Measurements from ENCODE around the gene EIF4E2. TPM values are rescaled to one million over a fixed set of nuclear protein-coding genes. Genes with fewer than 3 reads are reported as not detected.
A peak's percentile ranks its signal among the peaks of the same experiment; 100 is the strongest.

The EIF4E2 gene
- total RNA-seq, 2 donors from 2014 or later = 99.5 to 109 TPM

DNA sequence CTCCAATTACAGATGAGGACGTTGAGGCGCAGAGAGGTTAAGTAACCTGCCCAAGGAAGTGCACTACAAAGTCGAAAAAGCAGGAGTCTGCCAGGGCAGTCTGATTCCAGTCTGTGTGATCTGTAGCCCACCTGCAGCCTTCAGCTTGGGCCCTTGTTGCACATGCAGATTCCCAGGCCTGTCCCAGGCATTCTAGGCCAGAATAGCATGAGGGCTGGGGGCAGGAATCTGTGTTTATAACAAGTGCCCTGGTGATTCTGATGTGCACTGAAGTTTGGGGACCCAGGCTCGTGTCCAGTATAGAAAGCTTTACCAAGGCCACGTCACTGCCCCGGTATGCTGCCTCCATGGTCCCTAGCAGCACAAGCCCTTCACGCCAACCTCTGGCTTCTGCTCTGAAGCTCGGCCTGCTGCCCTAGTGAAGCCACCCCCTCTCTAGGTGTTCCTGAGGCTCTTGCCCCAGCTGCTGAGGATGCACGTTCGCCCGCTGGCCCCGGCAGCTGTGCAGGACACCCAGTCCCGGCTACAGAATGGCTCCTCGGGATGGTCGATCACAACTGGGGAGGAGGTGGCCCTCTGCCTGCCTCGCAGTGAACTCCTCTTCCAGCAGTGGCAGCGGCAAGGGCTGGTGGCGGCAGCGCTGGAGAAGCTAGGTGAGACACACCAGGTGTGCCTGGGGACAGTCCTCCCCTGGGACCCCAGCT is 6.4 kb upstream of the EIF4E2 start:
- H3K27ac ChIP-seq = no peak overlapping the region
- H3K4me3 ChIP-seq = no peak overlapping the region
- no peak overlapping the region for H3K9ac ChIP-seq (ENCODE audit: low read depth in 2 of 2, low read length in 2 of 2)
- intact Hi-C loops (cut with DNase I) = no loop called here
- no peaks in the 10 kb centered on the region for H3K27me3 ChIP-seq
- no peak for DNase-seq
- H3K36me3 ChIP-seq = no peaks in the 10 kb centered on the region
- TF ChIP-seq, protein P1, sequence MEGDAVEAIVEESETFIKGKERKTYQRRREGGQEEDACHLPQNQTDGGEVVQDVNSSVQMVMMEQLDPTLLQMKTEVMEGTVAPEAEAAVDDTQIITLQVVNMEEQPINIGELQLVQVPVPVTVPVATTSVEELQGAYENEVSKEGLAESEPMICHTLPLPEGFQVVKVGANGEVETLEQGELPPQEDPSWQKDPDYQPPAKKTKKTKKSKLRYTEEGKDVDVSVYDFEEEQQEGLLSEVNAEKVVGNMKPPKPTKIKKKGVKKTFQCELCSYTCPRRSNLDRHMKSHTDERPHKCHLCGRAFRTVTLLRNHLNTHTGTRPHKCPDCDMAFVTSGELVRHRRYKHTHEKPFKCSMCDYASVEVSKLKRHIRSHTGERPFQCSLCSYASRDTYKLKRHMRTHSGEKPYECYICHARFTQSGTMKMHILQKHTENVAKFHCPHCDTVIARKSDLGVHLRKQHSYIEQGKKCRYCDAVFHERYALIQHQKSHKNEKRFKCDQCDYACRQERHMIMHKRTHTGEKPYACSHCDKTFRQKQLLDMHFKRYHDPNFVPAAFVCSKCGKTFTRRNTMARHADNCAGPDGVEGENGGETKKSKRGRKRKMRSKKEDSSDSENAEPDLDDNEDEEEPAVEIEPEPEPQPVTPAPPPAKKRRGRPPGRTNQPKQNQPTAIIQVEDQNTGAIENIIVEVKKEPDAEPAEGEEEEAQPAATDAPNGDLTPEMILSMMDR (IDR thresholded peaks at IDR 0.05) = no peak
- no peaks in the 10 kb centered on the region for H3K9me3 ChIP-seq
- peaks cover 3% of the 10 kb centered on the region for H3K4me1 ChIP-seq

DNA sequence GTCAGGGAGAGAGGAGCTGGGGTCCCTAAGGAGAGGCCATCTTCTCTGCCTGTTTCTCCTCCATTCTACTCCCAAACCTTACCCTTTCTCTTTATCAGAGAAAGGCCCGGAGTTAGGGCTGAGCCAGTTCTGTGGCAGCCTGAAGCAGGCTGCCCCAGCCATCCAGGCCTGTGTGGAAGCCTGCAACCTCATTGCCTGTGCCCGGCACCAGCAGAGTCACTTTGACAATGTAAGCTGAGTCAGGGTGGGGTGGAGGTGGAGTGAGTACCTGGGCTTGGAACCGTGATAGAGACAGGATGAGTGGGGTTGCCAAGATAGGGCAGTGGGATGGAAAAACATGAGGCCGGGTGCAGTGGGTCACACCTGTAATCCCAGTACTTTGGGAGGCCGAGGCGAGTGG is 5.8 kb upstream of the EIF4E2 start:
- TF ChIP-seq, protein P1 (IDR thresholded peaks at IDR 0.05) = no peak
- no peak overlapping the region for H3K27ac ChIP-seq
- H3K27me3 ChIP-seq = no peaks in the 10 kb centered on the region
- no peak for DNase-seq
- intact Hi-C loops (cut with DNase I) = no loop called here
- H3K4me1 ChIP-seq = peaks cover 3% of the 10 kb centered on the region
- H3K9ac ChIP-seq (ENCODE audit: low read depth in 2 of 2, low read length in 2 of 2) = no peak overlapping the region
- no peaks in the 10 kb centered on the region for H3K9me3 ChIP-seq
- no peaks in the 10 kb centered on the region for H3K36me3 ChIP-seq
- H3K4me3 ChIP-seq = no peak overlapping the region

DNA sequence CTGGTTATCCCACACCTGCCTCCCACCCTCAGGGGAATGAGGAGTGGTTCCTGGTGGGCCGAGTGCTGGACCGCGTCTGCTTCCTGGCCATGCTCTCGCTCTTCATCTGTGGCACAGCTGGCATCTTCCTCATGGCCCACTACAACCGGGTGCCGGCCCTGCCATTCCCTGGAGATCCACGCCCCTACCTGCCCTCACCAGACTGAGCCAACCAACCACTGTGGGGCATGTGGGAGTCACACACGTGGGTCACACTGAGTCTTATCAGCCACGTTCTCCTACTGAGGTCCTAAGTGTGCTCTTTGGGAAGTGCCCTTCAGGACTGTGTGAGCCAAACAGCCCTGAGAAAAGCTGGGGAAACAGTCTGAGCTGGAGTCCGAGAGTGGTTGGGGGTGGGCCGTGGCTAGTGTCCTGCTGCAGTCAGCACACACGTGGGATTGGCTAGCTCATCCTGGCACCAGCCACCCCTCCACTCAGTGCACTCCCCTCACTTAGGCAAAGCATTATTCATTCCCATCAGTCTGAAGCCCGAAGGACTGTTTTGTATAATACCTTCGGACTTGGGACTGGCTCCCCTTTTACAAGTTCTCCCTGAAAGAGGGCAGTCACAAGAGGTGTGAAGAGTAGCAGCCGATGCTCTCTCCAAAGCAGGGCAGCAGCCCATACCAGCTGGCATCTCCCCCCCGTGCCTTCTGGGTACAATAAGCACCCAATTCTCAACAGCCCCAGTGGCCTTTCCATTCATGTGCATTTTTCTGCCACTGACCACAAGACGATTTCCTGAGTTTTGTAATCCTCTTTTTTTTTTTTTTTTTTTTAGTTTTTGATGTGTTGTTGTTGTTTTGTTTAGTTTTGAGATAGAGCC is 4.7 kb upstream of the EIF4E2 start:
- Histone ChIP-seq H3K9ac (ENCODE audit: low read depth in 2 of 2, low read length in 2 of 2) (no peak overlapping the region), H3K27me3 (no peaks in the 10 kb centered on the region), H3K36me3 (no peaks in the 10 kb centered on the region), H3K4me3 (no peak overlapping the region), H3K27ac (no peak overlapping the region), H3K4me1 (peaks cover 3% of the 10 kb centered on the region), H3K9me3 (no peaks in the 10 kb centered on the region)
- intact Hi-C loops (cut with DNase I) = no loop called here
- TF ChIP-seq, protein P1 (IDR thresholded peaks at IDR 0.05) = no peak
- no peak for DNase-seq

DNA sequence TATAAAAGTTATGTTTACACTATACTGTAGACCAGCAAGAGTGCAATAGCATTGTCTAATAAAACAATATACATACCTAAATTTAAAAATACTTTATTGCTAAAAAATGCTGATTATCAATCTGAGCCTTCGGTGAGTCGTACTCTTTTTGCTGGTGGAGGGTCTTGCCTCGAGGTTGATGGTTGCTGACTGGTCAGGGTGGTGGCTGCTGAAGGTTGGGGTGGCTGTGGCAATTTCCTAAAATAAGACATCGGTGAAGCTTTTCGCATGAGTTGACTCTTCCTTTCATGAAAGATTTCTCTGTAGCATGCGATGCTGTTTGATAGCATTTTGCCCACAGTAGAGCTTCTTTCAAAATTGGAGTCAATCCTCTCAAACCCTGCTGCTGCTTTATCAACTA is 2.5 kb upstream of the EIF4E2 start:
- H3K27ac ChIP-seq = no peak overlapping the region
- TF ChIP-seq, protein P1 (IDR thresholded peaks at IDR 0.05) = no peak
- peaks cover 8% of the 10 kb centered on the region for H3K4me1 ChIP-seq
- no peak overlapping the region for H3K9ac ChIP-seq (ENCODE audit: low read depth in 2 of 2, low read length in 2 of 2)
- no peaks in the 10 kb centered on the region for H3K36me3 ChIP-seq
- no peak for DNase-seq
- no peak overlapping the region for H3K4me3 ChIP-seq
- no peaks in the 10 kb centered on the region for H3K27me3 ChIP-seq
- intact Hi-C loops (cut with DNase I) = no loop called here
- no peaks in the 10 kb centered on the region for H3K9me3 ChIP-seq

DNA sequence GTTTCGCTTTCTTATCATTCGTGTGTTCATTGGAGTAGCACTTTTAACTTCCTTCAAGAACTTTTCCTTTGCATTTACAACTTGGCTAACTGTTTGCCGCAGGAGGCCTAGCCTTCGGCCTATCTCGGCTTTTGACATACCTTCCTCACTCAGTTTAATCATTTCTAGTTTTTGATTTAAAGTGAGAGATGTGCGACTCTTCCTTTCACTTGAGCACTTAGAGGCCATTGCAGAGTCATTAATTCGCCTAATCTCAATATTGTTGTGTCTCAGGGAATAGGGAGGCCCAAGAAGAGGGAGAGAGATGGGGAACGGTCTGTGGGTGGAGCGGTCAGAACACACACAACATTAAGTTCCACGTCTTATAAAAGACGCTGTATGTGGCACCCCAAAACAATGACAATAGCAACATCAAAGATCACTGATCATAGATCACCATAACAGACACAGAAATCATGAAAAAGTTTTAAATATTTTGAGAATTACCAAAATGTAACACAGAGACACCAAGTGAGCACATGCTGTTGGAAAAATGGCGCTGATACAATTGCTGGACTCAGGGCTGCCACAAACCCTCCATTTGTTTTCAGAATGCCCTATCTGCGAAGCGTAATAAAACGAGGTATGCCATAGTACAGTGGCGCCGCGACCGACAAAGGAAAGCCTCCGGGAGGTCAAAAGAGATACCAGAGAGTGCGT is 685 bp upstream of the EIF4E2 start:
- Histone ChIP-seq H3K9ac (ENCODE audit: low read depth in 2 of 2, low read length in 2 of 2) (peak overlapping the region; percentile 92 to 94), H3K27ac (peak overlapping the region; percentile 98), H3K36me3 (no peaks in the 10 kb centered on the region), H3K4me1 (peaks cover 8% of the 10 kb centered on the region), H3K9me3 (no peaks in the 10 kb centered on the region), H3K4me3 (peak overlapping the region; percentile 92), H3K27me3 (no peaks in the 10 kb centered on the region)
- no peak for DNase-seq
- TF ChIP-seq, protein P1 (IDR thresholded peaks at IDR 0.05) = no peak
- intact Hi-C loops (cut with DNase I) = loop anchor here (10.0 kb wide), 1 partner anchor 55 kb away; no protein-coding TSS in a partner anchor

All from colonic mucosa (tissue), 4 donors.